Stomach (tissue), 4 donors: ENCODE measurements around the gene ELN.

Experiments used
- CTCF ChIP-seq, 7 experiments: fragments of 450-650 bp in 4 of 7; fragments of 200-600 bp in 3 of 7; sonication (generic) in 3 of 7; IDR thresholded peaks; one replicate each; pipeline ENCODE4 v1.5.1; 2016 to 2019; ENCODE audit warnings: antibody characterized with exemption in 7 of 7, control low read depth in 2 of 7, mild to moderate bottlenecking in 1 of 7
- EP300 ChIP-seq: sonication (generic); formaldehyde crosslinking; IDR thresholded peaks from one replicate; pipeline ENCODE4 v1.6.1; 2017; ENCODE audit warnings: antibody characterized with exemption
- POLR2A ChIP-seq, 4 donors: fragments of 450-650 bp; IDR thresholded peaks; one replicate each; pipeline ENCODE4 v1.6.1; 2016; ENCODE audit warnings: antibody characterized with exemption in 4 of 4, control low read depth in 2 of 4, mild to moderate bottlenecking in 1 of 4, moderate library complexity in 1 of 4
- POLR2AphosphoS5 ChIP-seq, 3 donors: sonication (generic); formaldehyde crosslinking; IDR thresholded peaks; one replicate each; pipeline ENCODE4 v1.6.1; 2016; ENCODE audit warnings: antibody characterized with exemption in 3 of 3

- TF ChIP-seq CTCF (IDR thresholded peaks at IDR 0.05), result no peak
- no peak for TF ChIP-seq POLR2A (IDR thresholded peaks at IDR 0.05)
- no peak for TF ChIP-seq EP300
- no peak for TF ChIP-seq POLR2AphosphoS5 (IDR thresholded peaks at IDR 0.05)
Measured at GRCh38 chr7:74115326-74115725, 87.4 kb downstream of the ELN start.
